ENCODE results near the gene FAS. TPM values are rescaled to one million over a fixed set of nuclear protein-coding genes. Genes with fewer than 3 reads are reported as not detected.
A peak's percentile ranks its signal among the peaks of the same experiment; 100 is the strongest.

Gene FAS
- total and polyA plus RNA-seq, 2 experiments from 2014 or later = 3.1 to 4.3 TPM

DNA sequence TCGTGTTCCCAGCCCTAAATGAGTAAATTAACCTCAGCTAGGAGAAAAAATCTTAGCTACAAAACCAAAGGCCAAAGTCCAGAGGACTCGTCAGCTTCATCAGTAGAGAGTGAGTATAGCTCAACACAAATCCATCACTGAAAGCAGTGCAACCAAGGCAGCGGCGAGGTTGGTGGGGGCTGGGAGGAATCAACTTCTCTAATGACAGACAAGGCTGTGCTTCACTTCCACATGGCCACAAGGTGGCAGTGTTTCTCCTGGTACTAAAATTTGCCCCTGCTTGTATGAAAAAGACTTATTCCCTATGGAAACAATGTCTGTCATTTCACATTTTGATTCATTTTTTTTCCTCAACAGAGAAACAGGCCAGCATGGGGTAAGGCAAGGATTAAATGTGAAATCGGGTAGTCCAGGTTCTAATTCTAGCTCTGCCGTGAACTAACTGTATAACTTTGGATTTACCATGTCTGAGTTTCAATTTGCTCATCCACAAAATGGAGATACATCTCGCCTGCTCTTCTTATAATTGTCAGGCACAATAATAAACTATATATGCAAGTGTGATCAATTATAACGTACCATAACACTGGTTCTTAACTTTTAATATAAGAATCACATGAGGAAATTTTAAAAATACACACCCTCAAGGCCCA, 39.3 kb downstream of the FAS start:
- Histone ChIP-seq H3K36me3 (ENCODE audit: insufficient read depth) (no peaks in the 10 kb centered on the region), H3K4me1 (ENCODE audit: insufficient read depth) (peaks cover 26% of the 10 kb centered on the region), H3K4me2 (no peak overlapping the region), H3K27ac (ENCODE audit: low read depth) (no peak overlapping the region), H2AFZ (no peak overlapping the region), H3F3A (replicated peaks; ENCODE audit: low read depth) (no peaks in the 10 kb centered on the region), H3K9me2 (ENCODE audit: insufficient read depth) (no peaks in the 10 kb centered on the region), H3K4me3 (no peak overlapping the region), H3K27me3 (ENCODE audit: insufficient read depth) (no peaks in the 10 kb centered on the region), H3K79me2 (replicated peaks; ENCODE audit: insufficient read depth) (no peaks in the 10 kb centered on the region), H4K20me1 (replicated peaks; ENCODE audit: insufficient read depth) (no peaks in the 10 kb centered on the region)
- Mint-ChIP-seq H3K9me3 (no peaks in the 10 kb centered on the region), H3K4me3 (no peak overlapping the region), H3K4me1 (peaks cover 25% of the 10 kb centered on the region), H3K27ac (no peak overlapping the region), H3K27me3 (ENCODE audit: insufficient read depth, low read depth, poor library complexity) (peaks cover 4% of the 10 kb centered on the region), H3K36me3 (ENCODE audit: low read depth) (no peaks in the 10 kb centered on the region)
- DNase-seq (ENCODE audit: low spot score) (peak; percentile 82), ATAC-seq (peak; percentile 77)
- TF ChIP-seq CTCF (conservative IDR thresholded peaks at IDR 0.05; ENCODE audit: low read depth in 2 of 2) = peak; percentile 89 to 92
- TF ChIP-seq JUNB (IDR thresholded peaks at IDR 0.05; ENCODE audit: unreplicated experiment) = no peak
- TF ChIP-seq, protein P1, sequence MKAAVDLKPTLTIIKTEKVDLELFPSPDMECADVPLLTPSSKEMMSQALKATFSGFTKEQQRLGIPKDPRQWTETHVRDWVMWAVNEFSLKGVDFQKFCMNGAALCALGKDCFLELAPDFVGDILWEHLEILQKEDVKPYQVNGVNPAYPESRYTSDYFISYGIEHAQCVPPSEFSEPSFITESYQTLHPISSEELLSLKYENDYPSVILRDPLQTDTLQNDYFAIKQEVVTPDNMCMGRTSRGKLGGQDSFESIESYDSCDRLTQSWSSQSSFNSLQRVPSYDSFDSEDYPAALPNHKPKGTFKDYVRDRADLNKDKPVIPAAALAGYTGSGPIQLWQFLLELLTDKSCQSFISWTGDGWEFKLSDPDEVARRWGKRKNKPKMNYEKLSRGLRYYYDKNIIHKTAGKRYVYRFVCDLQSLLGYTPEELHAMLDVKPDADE (IDR thresholded peaks at IDR 0.05) = no peak
- TF ChIP-seq STAT1 (IDR thresholded peaks at IDR 0.05; ENCODE audit: unreplicated experiment) = no peak
- TF ChIP-seq, protein P2, sequence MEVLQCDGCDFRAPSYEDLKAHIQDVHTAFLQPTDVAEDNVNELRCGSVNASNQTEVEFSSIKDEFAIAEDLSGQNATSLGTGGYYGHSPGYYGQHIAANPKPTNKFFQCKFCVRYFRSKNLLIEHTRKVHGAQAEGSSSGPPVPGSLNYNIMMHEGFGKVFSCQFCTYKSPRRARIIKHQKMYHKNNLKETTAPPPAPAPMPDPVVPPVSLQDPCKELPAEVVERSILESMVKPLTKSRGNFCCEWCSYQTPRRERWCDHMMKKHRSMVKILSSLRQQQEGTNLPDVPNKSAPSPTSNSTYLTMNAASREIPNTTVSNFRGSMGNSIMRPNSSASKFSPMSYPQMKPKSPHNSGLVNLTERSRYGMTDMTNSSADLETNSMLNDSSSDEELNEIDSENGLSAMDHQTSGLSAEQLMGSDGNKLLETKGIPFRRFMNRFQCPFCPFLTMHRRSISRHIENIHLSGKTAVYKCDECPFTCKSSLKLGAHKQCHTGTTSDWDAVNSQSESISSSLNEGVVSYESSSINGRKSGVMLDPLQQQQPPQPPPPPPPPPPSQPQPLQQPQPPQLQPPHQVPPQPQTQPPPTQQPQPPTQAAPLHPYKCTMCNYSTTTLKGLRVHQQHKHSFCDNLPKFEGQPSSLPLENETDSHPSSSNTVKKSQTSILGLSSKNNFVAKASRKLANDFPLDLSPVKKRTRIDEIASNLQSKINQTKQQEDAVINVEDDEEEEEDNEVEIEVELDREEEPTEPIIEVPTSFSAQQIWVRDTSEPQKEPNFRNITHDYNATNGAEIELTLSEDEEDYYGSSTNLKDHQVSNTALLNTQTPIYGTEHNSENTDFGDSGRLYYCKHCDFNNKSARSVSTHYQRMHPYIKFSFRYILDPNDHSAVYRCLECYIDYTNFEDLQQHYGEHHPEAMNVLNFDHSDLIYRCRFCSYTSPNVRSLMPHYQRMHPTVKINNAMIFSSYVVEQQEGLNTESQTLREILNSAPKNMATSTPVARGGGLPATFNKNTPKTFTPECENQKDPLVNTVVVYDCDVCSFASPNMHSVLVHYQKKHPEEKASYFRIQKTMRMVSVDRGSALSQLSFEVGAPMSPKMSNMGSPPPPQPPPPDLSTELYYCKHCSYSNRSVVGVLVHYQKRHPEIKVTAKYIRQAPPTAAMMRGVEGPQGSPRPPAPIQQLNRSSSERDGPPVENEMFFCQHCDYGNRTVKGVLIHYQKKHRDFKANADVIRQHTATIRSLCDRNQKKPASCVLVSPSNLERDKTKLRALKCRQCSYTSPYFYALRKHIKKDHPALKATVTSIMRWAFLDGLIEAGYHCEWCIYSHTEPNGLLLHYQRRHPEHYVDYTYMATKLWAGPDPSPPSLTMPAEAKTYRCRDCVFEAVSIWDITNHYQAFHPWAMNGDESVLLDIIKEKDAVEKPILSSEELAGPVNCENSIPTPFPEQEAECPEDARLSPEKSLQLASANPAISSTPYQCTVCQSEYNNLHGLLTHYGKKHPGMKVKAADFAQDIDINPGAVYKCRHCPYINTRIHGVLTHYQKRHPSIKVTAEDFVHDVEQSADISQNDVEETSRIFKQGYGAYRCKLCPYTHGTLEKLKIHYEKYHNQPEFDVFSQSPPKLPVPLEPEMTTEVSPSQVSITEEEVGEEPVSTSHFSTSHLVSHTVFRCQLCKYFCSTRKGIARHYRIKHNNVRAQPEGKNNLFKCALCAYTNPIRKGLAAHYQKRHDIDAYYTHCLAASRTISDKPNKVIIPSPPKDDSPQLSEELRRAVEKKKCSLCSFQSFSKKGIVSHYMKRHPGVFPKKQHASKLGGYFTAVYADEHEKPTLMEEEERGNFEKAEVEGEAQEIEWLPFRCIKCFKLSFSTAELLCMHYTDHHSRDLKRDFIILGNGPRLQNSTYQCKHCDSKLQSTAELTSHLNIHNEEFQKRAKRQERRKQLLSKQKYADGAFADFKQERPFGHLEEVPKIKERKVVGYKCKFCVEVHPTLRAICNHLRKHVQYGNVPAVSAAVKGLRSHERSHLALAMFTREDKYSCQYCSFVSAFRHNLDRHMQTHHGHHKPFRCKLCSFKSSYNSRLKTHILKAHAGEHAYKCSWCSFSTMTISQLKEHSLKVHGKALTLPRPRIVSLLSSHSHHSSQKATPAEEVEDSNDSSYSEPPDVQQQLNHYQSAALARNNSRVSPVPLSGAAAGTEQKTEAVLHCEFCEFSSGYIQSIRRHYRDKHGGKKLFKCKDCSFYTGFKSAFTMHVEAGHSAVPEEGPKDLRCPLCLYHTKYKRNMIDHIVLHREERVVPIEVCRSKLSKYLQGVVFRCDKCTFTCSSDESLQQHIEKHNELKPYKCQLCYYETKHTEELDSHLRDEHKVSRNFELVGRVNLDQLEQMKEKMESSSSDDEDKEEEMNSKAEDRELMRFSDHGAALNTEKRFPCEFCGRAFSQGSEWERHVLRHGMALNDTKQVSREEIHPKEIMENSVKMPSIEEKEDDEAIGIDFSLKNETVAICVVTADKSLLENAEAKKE (CRISPR knock-in tag; IDR thresholded peaks at IDR 0.05) = no peak
- TF ChIP-seq REST (IDR thresholded peaks at IDR 0.05; ENCODE audit: unreplicated experiment) = no peak
- no peak for TF ChIP-seq ZNF114 (CRISPR knock-in tag; IDR thresholded peaks at IDR 0.05)
- no peak for TF ChIP-seq ZNF331 (CRISPR knock-in tag; IDR thresholded peaks at IDR 0.05; ENCODE audit: low read depth)
